ENCODE results near the gene CIBAR2. TPM values are rescaled to one million over a fixed set of nuclear protein-coding genes. Genes with fewer than 3 reads are reported as not detected.

CIBAR2 gene
- total and polyA plus RNA-seq, 9 donors, result 0.18 to 13.0 (median 1.4) TPM; not detected in 3

- no peak for DNase-seq
- no peak overlapping the region for H3K4me3 ChIP-seq
- H3K36me3 ChIP-seq, result no peaks in the 10 kb centered on the region
- WGBS, 3 donors, result 84 to 94% (median 88%) methylated on average over 7 of the region's 7 CpGs
- no peak overlapping the region for H3K27ac ChIP-seq
- TF ChIP-seq CTCF (IDR thresholded peaks at IDR 0.05), result no peak
- TF ChIP-seq POLR2A (IDR thresholded peaks at IDR 0.05), result no peak
- TF ChIP-seq EP300 (IDR thresholded peaks at IDR 0.05), result no peak
- peaks cover 12% of the 10 kb centered on the region for H3K4me1 ChIP-seq (ENCODE audit: insufficient read depth)
- no peaks in the 10 kb centered on the region for H3K9me3 ChIP-seq
- no peaks in the 10 kb centered on the region for H3K27me3 ChIP-seq
- intact Hi-C loops (cut with DNase I), result no loop called here
These were observed 29.8 kb upstream of the CIBAR2 start for GRCh38 chr16:85142129-85142513.

GRCh38 chr16:85141491-85142128 is 29.3 kb upstream of the CIBAR2 start:
- TF ChIP-seq POLR2A (IDR thresholded peaks at IDR 0.05) (no peak), CTCF (IDR thresholded peaks at IDR 0.05) (no peak), EP300 (IDR thresholded peaks at IDR 0.05) (no peak)
- Histone ChIP-seq H3K4me1 (ENCODE audit: insufficient read depth) (peaks cover 11% of the 10 kb centered on the region), H3K27me3 (no peaks in the 10 kb centered on the region), H3K36me3 (no peaks in the 10 kb centered on the region), H3K27ac (no peak overlapping the region), H3K9me3 (no peaks in the 10 kb centered on the region), H3K4me3 (no peak overlapping the region)
- intact Hi-C loops (cut with DNase I), result no loop called here
- WGBS, 3 donors, result 80 to 87% (median 84%) methylated on average over 17 of the region's 17 CpGs
- no peak for DNase-seq

GRCh38 chr16:85140455-85141012 is 28.3 kb upstream of the CIBAR2 start:
- no peak overlapping the region for H3K4me3 ChIP-seq
- WGBS, 3 donors, result 77 to 86% (median 81%) methylated on average over 12 of the region's 12 CpGs
- TF ChIP-seq CTCF (IDR thresholded peaks at IDR 0.05) (no peak), POLR2A (IDR thresholded peaks at IDR 0.05) (no peak), EP300 (IDR thresholded peaks at IDR 0.05) (no peak)
- DNase-seq, result no peak
- intact Hi-C loops (cut with DNase I), result no loop called here
- no peaks in the 10 kb centered on the region for H3K27me3 ChIP-seq
- peaks cover 11% of the 10 kb centered on the region for H3K4me1 ChIP-seq (ENCODE audit: insufficient read depth)
- no peaks in the 10 kb centered on the region for H3K36me3 ChIP-seq
- H3K27ac ChIP-seq, result no peak overlapping the region
- no peaks in the 10 kb centered on the region for H3K9me3 ChIP-seq

- no peak overlapping the region for H3K27ac ChIP-seq
- no peaks in the 10 kb centered on the region for H3K9me3 ChIP-seq
- H3K36me3 ChIP-seq, result no peaks in the 10 kb centered on the region
- peaks cover 11% of the 10 kb centered on the region for H3K4me1 ChIP-seq (ENCODE audit: insufficient read depth)
- intact Hi-C loops (cut with DNase I), result loop anchor here in 1 of 4 donors (10.0 kb wide), 1 partner anchor 95 kb away; no protein-coding TSS in a partner anchor
- no peak overlapping the region for H3K4me3 ChIP-seq
- H3K27me3 ChIP-seq, result no peaks in the 10 kb centered on the region
- DNase-seq, result no peak
- WGBS, 3 donors, result 82 to 83% (median 82%) methylated on average over 9 of the region's 9 CpGs
- no peak for TF ChIP-seq CTCF (IDR thresholded peaks at IDR 0.05)
- TF ChIP-seq EP300 (IDR thresholded peaks at IDR 0.05), result no peak
- TF ChIP-seq POLR2A (IDR thresholded peaks at IDR 0.05), result no peak
These were observed 27.6 kb upstream of the CIBAR2 start for GRCh38 chr16:85139881-85140339.

Measured in ovary (tissue), 9 donors.